Measurements from ENCODE around the gene BOD1.

GRCh38 chr5:173565491-173566072 is 50.9 kb downstream of the BOD1 start:
- no peak for TF ChIP-seq GATA2 (IDR thresholded peaks at IDR 0.05; ENCODE audit: low read depth, low read length)
- no peak for TF ChIP-seq GATA3 (IDR thresholded peaks at IDR 0.05; ENCODE audit: low read depth, low read length)
